Uterus (tissue), 2 donors: ENCODE data around the gene PELI2.

Source experiments
- POLR2A ChIP-seq, 2 donors: fragments of 450-650 bp; IDR thresholded peaks; one replicate each; pipeline ENCODE4 v1.6.1; 2016; ENCODE audit warnings: antibody characterized with exemption in 2 of 2, mild to moderate bottlenecking in 1 of 2, moderate library complexity in 1 of 2
- TF ChIP-seq, protein P1 (sequence below), 4 experiments: fragments of 200-600 bp in 2 of 4; fragments of 450-650 bp in 2 of 4; sonication (generic) in 2 of 4; IDR thresholded peaks; one replicate each; pipeline ENCODE4 v1.5.1; 2016 to 2019; ENCODE audit warnings: antibody characterized with exemption in 4 of 4, mild to moderate bottlenecking in 2 of 4, moderate library complexity in 1 of 4

DNA sequence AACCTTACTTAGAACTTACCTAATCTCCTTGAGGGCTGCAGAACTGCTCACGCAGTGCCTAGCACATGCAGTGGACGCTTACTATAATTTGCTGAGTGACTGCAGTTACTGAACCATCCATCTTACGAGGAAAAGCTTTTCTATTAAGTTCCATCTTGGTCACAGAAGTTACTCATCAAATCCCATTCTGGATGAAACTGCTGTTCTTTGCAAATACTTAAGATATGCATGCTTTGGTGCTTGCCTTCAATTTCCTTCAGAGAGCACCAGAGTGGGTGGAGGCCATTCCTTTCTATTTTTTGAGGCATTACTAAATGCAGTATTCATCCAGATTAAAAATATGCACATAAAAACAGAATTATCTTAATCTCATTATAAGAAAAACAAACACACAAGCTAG is 17.7 kb upstream of the PELI2 start:
- TF ChIP-seq, protein P1, sequence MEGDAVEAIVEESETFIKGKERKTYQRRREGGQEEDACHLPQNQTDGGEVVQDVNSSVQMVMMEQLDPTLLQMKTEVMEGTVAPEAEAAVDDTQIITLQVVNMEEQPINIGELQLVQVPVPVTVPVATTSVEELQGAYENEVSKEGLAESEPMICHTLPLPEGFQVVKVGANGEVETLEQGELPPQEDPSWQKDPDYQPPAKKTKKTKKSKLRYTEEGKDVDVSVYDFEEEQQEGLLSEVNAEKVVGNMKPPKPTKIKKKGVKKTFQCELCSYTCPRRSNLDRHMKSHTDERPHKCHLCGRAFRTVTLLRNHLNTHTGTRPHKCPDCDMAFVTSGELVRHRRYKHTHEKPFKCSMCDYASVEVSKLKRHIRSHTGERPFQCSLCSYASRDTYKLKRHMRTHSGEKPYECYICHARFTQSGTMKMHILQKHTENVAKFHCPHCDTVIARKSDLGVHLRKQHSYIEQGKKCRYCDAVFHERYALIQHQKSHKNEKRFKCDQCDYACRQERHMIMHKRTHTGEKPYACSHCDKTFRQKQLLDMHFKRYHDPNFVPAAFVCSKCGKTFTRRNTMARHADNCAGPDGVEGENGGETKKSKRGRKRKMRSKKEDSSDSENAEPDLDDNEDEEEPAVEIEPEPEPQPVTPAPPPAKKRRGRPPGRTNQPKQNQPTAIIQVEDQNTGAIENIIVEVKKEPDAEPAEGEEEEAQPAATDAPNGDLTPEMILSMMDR (IDR thresholded peaks at IDR 0.05): no peak
- no peak for TF ChIP-seq POLR2A (IDR thresholded peaks at IDR 0.05)
